HepG2 (cell line): ENCODE results near the gene RPTOR.

ENCODE experiments used
- GABPB1 ChIP-seq: IDR thresholded peaks from 2 replicates; pipeline ENCODE4 v1.6.1; 2016; ENCODE audit warnings: mild to moderate bottlenecking, missing genetic modification reagents, moderate library complexity, missing compliant biosample characterization
- HHEX ChIP-seq: IDR thresholded peaks from 2 replicates; pipeline ENCODE4 v1.6.1; 2016; ENCODE audit warnings: control low read depth
- TBL1XR1 ChIP-seq: fragments of 150-350 bp; IDR thresholded peaks from 2 replicates; pipeline ENCODE4 v1.6.1; 2014; ENCODE audit warnings: borderline replicate concordance, low read length; ENCODE audit not compliant: partially characterized antibody

DNA sequence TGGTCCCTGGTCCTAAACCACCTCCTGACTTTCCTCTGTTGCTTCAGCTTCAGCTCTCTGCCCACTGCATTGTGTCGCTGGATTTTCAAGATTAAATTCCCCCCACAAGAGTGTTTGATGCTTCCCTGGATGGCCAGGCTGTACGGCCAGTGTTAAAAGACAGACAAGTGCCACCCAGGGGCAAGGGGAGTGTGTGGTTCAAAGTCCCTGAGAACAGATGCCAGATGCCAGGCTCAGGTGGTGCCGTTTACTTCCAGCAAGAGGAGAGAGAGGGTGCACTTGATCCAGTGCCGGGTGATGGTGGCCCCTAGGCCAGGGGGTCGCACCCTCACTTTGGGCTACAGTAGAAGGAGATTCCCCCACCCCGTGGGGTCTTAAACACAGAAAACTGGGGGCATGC, 109.2 kb downstream of the RPTOR start:
- TF ChIP-seq HHEX (CRISPR knock-in tag): no peak
- no peak for TF ChIP-seq GABPB1 (CRISPR knock-in tag)
- no peak for TF ChIP-seq TBL1XR1
